Activated CD4-positive, alpha-beta T cell treated with anti-CD3 and anti-CD28 coated beads, Interleukin-2, amount 50 U/mL, for 16 hours (primary cell): ENCODE measurements around the gene ERMARD.
A peak's percentile ranks its signal among the peaks of the same experiment; 100 is the strongest.

Source experiments
- DNase-seq: peaks from one replicate; pipeline ENCODE4 v3.0.0-alpha.2; 2020

ERMARD gene

GRCh38 chr6:169783971-169784820 lies 32.8 kb downstream of the ERMARD start:
- no peak for DNase-seq

GRCh38 chr6:169784821-169785340 lies 33.5 kb downstream of the ERMARD start:
- no peak for DNase-seq

- DNase-seq = no peak
Observed at GRCh38 chr6:169785566-169785965, 34.1 kb downstream of the ERMARD start.

DNA sequence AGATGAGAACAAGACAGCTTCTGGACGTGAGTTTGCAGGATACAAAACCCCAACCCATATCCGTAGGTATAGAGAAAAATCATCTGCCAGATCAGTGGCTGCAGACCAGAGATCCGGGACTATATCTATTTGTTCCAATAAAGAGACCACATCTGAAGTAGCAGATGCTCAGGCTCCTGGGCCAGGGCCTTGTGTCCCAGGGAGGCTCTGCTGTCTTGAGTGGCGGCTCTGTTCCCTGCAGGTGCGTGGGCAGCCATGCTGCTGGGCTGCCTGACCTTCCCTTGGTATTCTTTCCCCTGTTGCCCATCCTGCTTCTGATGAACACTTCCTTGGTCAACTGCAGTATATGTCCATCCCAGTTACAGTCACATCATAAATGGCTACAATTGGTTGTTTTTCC lies 34.9 kb downstream of the ERMARD start:
- DNase-seq = no peak

GRCh38 chr6:169787797-169788196 lies 36.4 kb downstream of the ERMARD start:
- no peak for DNase-seq

- no peak for DNase-seq
Observed at GRCh38 chr6:169788809-169789145, 37.4 kb downstream of the ERMARD start.

DNA sequence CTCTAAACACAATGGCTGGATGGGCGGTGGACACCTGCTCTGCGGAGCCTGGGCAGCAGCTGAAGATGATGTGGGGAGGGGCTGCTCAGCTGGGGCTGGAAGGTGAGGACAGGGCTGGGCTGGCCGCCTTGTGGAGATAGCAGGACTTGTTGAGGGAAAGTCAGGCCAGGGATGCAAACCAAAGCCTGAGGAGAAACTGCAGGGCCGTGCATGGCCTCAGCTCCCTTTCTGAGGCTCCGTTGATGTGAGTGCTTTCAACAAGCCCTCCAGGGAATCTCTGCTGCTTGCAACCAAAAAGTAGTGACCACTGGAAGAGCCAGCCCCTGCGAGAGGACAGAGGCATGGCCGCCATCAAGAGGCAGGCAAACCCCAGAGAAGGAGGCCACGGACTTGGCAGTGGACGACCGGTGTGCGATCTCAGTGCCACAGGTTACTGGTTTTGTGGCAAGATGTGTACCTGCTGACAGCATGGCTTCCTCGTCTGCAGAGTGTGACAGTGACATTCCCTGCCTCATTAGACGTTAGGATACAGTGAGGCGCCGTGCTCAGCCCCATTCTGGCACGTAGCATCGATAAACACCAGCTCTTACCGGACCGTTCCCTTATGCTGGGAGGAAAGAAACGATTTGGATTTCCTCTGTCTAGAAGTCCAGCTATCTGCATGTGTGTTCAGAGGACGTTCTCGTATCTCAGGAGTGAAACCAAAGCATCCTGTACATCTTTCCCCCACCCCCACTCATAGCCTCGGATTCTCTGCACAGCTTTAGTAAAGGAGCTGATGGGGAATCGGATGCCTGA lies 37.9 kb downstream of the ERMARD start:
- no peak for DNase-seq

- peak; percentile 76 for DNase-seq
Observed at GRCh38 chr6:169789944-169790927, 38.8 kb downstream of the ERMARD start.

DNA sequence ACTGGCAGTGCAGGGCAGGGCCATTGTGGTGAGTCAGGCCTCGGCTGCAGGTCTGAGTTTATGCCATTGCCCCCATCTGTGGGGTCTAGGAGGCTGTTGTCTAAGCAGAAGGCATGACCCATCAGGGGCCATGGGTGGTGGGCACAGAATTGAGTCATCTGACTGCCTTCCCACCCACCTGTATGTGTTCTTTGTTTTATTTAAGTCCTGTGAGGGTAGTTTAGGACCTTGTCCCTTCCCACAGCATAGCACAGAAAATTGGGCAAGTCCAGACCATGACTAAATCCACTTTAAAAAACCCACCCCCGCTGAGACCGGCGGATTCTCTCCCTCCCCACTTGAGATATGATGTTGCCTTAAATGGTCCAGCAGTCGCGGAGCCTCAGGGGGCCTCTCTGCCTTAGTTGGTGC lies 40.3 kb downstream of the ERMARD start:
- no peak for DNase-seq

DNA sequence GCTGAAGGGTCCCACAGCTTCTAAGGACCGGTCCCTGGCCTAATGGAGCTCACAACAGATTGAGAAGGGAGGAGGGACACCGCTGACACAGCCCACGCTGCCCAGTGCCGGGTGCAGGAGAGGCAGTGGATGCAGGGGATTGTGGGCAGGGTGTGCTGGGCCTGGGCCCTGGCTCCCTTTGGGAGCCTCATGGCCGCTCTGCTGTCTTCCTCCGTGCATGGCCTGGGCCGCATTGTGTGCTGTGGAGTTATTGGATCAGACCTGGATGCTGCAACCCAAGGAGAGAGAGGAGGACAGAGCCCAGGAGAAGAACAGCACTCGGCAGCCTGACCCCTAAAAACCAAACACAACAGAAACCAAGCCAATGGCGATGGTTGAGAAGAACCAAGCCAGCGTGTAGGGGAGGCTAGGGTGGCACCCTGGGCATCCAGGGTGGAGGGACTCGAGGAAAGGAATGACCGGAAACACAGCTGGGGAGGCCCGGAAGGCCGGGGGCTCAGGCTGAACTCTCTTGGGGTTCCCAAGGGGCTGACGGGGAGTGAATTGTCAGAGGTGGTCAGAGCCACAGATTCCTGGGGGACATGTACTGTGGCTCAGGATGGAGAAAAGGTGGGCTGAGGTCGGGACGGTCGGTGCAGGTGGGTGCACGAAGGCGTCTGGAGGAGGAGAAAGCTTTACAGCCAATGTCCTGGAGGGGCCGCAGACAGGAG lies 41.0 kb downstream of the ERMARD start:
- DNase-seq = no peak

- DNase-seq = no peak
Observed at GRCh38 chr6:169793408-169793807, 42.0 kb downstream of the ERMARD start.

- DNase-seq = no peak
Observed at GRCh38 chr6:169794317-169795055, 43.1 kb downstream of the ERMARD start.

DNA sequence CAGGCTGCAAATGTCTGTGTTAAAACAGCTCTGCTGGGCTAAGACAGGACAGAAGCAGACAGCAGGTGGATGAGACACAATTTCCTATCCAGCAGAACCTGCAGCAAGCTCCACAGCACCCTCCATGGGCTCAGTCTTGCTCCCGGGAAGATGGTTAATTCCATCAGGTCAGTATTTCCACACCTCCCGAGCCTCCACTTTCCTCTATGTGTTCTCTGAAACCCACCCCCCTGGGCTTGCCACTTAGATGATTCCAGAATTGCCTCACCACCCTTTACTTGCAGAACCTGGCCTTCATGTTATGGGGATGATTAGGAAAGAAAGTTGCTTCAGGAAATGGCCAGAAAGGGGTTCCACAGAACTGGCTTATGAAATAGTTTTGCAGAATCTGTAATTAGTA lies 43.8 kb downstream of the ERMARD start:
- DNase-seq = no peak

DNA sequence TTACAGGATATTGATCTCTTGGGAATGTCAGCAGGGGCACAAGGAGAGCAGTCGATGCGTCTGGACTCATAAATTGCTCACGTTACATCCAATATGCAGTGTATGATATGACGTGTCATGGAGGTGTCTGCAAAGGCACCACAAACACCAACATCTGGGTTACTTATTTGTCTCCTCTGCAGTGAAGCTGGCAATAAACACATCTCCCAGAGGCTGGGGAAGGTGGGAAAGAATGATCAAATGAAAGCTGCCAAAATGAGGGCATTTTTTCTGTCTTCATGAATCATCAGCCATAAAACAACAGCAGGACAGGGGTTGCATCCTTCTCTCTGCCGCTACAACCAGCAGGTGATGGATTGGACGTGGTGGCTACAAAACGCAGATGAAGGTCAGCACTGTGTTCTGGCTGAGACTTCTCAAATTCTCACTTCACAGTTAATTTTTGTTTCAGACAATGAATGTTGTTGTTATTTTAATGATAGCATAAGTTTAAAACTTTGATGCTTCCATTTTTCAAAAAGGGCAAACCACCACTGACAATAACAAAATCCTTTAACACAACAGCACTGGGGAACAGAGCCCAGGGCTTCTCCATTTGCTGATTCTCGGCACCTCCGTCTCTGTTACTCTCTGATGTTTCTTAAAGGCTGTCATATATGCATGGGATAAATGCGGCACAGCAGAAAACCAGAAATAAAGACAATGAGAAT lies 47.5 kb downstream of the ERMARD start:
- no peak for DNase-seq

DNA sequence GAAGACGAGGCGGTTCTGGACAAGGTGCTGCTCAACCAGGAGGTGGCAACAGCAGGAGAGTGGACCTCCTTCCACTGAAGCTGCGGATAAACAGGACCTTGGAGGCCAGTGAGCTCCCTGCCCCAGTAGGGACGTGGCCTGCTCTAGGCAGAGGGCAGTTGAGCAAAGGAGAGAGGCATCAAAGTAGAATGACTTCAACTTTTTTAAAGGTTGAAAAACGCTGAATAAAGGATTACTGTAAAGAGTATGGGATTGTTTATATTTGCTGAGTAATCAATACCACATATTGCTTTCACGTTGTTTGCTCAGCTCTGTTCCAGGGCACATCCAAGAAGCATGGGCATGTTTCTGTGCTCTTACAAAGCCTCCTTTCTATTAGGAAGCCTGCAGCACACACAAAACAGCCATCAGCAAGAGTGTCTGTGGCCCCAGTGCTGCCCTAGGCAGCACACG lies 48.1 kb downstream of the ERMARD start:
- DNase-seq = no peak

GRCh38 chr6:169800116-169800667 lies 48.8 kb downstream of the ERMARD start:
- no peak for DNase-seq

GRCh38 chr6:169800668-169801395 lies 49.4 kb downstream of the ERMARD start:
- no peak for DNase-seq

DNA sequence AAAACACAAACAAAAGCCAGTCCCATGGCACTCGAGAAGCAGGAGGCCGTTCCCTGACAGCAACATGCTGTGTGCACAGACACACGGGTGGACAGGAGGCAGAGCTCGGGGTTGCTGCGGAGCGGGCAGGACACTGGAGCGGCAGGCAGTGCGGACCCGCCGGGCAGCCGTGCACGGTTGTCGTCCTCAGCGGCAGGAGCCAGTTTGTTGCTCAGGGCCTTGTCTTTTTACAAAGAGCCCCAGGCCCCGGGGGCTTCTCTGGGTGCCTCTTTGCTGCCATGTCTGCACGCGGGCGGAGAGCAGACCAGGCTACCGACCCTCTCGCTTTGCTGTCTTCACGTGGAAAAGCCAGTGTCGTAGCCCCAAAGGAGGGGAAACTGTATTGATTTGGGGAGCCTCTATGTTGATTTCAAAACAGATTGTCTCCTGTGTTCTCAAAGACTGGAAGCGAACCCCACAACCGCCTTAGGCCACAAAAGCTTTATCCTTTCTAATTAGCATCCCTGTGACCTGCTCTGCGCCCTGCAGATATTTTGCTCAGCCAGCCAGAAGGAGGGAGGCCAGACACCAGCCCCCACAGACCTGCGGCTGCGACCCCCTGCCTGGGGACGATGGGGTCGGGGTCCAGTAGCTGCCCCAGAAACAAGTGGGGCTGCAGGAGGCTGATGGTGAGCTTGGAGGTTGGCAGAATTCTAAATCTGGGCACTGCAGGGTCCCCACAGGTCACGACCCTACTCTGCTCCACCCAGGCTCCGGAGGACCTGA lies 50.2 kb downstream of the ERMARD start:
- no peak for DNase-seq

- no peak for DNase-seq
Observed at GRCh38 chr6:169802790-169803189, 51.4 kb downstream of the ERMARD start.
